Measurements from ENCODE around the gene GPN3.

- TF ChIP-seq EZH2 (IDR thresholded peaks at IDR 0.05; ENCODE audit: borderline replicate concordance, low read length) (no peak), CTCF (conservative IDR thresholded peaks at IDR 0.05 in 1 of 2, IDR thresholded peaks at IDR 0.05 in 1 of 2; ENCODE audit: extremely low read depth in 1 of 2, insufficient read depth in 1 of 2, low read depth in 1 of 2, low read length in 2 of 2) (no peak)
Observed at GRCh38 chr12:110467847-110468213, 227 bp downstream of the GPN3 start.

All from mammary epithelial cell (primary cell).